Parathyroid adenoma (tissue), 2 donors: Measurements from ENCODE around the gene RPS10.
"Not testable (repeated sequence)": the region's sequence is repeated elsewhere in the genome, so short reads cannot be mapped to it uniquely, and the experiment has no call there.

Source experiments
- H2AFZ ChIP-seq: fragments of 300-600 bp; sonication (generic); one replicate; pipeline ENCODE4 v1.7.0; 2017; ENCODE audit warnings: antibody characterized with exemption, mild to moderate bottlenecking
- H3K27ac ChIP-seq: fragments of 300-600 bp; sonication (generic); one replicate; pipeline ENCODE4 v1.7.0; 2017
- H3K27me3 ChIP-seq: fragments of 300-600 bp; sonication (generic); one replicate; pipeline ENCODE4 v1.7.0; 2017; ENCODE audit warnings: low read length; ENCODE audit not compliant: control insufficient read depth, insufficient read depth
- H3K36me3 ChIP-seq: fragments of 300-600 bp; sonication (generic); one replicate; pipeline ENCODE4 v1.7.0; 2017; ENCODE audit warnings: low read length; ENCODE audit not compliant: control insufficient read depth, insufficient read depth
- H3K4me1 ChIP-seq: fragments of 300-600 bp; sonication (generic); one replicate; pipeline ENCODE4 v1.7.0; 2017; ENCODE audit warnings: control low read depth
- H3K4me2 ChIP-seq: fragments of 300-600 bp; sonication (generic); one replicate; pipeline ENCODE4 v1.7.0; 2017; ENCODE audit warnings: low read length
- H3K4me3 ChIP-seq: fragments of 300-600 bp; sonication (generic); one replicate; pipeline ENCODE4 v1.7.0; 2017; ENCODE audit warnings: low read depth, low read length
- H3K79me2 ChIP-seq: fragments of 300-600 bp; sonication (generic); one replicate; pipeline ENCODE4 v1.7.0; 2017; ENCODE audit warnings: control low read depth
- H3K9ac ChIP-seq: fragments of 300-600 bp; sonication (generic); one replicate; pipeline ENCODE4 v1.7.0; 2017; ENCODE audit warnings: mild to moderate bottlenecking
- H3K9me3 ChIP-seq: fragments of 300-600 bp; sonication (generic); one replicate; pipeline ENCODE4 v1.7.0; 2017; ENCODE audit warnings: low read length; ENCODE audit not compliant: control insufficient read depth
- TF ChIP-seq, protein P1 (sequence below): fragments of 300-600 bp; sonication (generic); IDR thresholded peaks from one replicate; pipeline ENCODE4 v1.7.0; 2017; ENCODE audit warnings: antibody characterized with exemption, mild to moderate bottlenecking
- donor health status: primary hyperparathyroidism.

Gene RPS10

DNA sequence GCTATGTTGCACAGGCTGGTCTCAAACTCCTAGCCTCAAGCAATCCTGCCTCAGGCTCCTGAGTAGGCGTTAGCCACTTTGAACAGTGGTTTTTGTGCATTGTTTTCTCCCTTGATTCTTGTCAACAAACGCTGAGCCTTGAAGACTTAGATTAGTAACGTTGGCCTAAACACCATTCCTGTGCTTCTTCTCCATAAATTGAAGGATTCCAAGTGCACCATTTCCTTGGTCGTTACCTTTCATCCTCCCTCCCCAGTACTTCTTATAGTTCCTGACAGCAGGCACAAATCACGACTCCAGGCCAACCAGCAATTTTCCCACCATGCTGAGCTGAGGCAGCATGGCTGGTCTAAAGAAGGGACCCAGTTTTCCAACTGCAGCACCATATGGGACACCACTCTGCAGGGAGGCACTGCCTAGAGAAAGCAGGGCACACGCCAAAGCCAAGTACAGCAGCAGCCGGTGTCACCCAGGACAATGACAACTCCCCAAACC is 8.9 kb downstream of the RPS10 start:
- Histone ChIP-seq H3K9ac (no peak overlapping the region), H3K4me2 (no peak overlapping the region), H3K27ac (no peak overlapping the region), H2AFZ (no peak overlapping the region), H3K79me2 (no peaks in the 10 kb centered on the region), H3K27me3 (no peaks in the 10 kb centered on the region), H3K4me1 (no peaks in the 10 kb centered on the region), H3K9me3 (no peaks in the 10 kb centered on the region), H3K4me3 (no peak overlapping the region), H3K36me3 (no peaks in the 10 kb centered on the region)
- TF ChIP-seq, protein P1, sequence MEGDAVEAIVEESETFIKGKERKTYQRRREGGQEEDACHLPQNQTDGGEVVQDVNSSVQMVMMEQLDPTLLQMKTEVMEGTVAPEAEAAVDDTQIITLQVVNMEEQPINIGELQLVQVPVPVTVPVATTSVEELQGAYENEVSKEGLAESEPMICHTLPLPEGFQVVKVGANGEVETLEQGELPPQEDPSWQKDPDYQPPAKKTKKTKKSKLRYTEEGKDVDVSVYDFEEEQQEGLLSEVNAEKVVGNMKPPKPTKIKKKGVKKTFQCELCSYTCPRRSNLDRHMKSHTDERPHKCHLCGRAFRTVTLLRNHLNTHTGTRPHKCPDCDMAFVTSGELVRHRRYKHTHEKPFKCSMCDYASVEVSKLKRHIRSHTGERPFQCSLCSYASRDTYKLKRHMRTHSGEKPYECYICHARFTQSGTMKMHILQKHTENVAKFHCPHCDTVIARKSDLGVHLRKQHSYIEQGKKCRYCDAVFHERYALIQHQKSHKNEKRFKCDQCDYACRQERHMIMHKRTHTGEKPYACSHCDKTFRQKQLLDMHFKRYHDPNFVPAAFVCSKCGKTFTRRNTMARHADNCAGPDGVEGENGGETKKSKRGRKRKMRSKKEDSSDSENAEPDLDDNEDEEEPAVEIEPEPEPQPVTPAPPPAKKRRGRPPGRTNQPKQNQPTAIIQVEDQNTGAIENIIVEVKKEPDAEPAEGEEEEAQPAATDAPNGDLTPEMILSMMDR, result no peak

DNA sequence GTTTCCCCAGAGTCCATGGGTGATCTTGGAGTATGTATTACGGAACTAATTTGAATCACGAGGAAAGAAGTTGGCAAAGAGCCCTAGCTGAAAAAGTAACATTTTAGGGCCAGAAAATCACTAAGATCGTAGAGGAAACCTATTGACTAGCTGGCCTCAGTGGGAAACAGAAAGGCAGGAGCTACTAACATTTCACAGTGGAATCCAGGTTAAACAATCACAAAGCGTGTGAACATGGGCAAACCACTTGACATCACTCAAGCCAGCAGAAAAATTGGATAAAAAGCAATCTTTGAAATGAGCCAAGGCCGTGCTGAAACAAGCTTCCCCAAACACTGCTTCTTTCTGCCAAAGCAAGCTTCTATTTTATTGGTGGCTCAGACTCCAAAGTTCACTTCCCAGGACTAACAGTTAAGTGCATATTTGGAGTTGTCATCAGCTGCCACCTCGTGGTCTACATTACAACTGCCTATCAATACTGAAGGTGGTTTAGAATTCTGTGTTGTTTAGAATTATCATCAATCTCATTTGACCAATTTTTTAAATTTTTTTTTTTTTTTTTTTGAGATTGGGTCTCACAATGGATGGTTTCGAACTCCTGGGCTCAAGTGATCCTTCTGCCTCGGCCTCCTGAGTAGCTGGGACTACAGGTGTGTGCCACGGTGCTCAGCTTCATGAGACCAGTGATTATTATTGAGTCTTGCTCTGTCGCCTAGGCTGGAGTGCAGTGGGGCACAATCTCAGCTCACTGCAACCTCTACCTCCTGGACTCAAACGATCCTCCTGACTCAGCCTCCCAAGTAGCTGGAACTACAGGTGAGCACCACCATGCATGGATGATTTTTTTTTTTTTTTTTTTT is 10.6 kb downstream of the RPS10 start:
- peak overlapping the region; percentile 24 for H3K27ac ChIP-seq
- no peak overlapping the region for H3K4me3 ChIP-seq
- H3K4me2 ChIP-seq, result no peak overlapping the region
- H3K9ac ChIP-seq, result no peak overlapping the region
- no peaks in the 10 kb centered on the region for H3K9me3 ChIP-seq
- H3K36me3 ChIP-seq, result no peaks in the 10 kb centered on the region
- no peaks in the 10 kb centered on the region for H3K27me3 ChIP-seq
- H3K4me1 ChIP-seq, result no peaks in the 10 kb centered on the region
- TF ChIP-seq, protein P1, result peak; percentile 77
- H2AFZ ChIP-seq, result no peak overlapping the region
- H3K79me2 ChIP-seq, result no peaks in the 10 kb centered on the region

DNA sequence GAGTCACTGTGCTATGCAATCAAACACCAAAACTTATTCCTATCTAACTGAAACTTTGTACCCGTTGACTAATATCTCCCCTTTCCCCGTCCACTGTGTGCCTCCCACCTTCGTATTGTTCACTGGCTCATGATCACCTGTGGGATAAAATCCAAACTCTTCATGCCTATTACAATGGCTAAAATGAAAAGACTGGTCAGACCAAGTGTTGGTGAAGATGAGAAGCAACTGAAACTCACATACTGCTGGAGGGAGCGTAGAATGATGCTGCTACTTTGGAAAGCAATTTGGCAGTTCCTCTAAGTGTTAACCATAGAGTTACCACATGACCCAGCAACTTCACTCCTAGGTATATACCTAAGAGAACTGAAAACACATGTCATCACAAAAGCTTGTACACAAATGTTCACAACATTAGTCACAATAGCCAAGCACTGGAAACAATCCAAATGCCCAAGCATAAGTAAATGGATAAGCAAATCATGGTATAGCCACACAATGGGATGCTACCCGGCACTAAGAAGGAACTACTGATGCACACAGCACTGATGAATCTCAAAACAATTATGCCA is 13.1 kb downstream of the RPS10 start:
- H3K36me3 ChIP-seq, result no peaks in the 10 kb centered on the region
- no peak overlapping the region for H3K4me2 ChIP-seq
- H3K4me1 ChIP-seq, result no peaks in the 10 kb centered on the region
- no peaks in the 10 kb centered on the region for H3K79me2 ChIP-seq
- TF ChIP-seq, protein P1, result no peak
- H2AFZ ChIP-seq, result no peak overlapping the region
- no peaks in the 10 kb centered on the region for H3K27me3 ChIP-seq
- no peak overlapping the region for H3K27ac ChIP-seq
- no peak overlapping the region for H3K4me3 ChIP-seq
- no peaks in the 10 kb centered on the region for H3K9me3 ChIP-seq
- H3K9ac ChIP-seq, result no peak overlapping the region

DNA sequence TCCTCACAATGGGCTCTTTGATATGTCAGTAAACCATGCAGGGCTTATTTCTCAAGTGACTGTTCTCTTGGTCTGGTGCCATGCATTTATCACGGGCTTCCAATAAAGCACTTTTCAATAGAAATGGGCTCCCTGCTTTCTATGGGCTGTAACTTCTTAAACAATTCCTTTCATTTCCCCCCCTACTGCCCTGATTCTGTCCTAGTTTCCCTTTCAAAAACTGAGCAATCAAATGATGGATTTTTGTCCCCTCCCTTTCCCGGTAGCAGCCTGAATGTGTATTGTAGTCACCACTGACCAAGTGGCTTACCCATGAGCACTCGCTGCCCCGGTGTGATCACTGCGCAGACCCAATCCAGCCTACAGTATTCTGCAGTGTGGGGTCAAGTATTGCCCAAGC is 13.9 kb downstream of the RPS10 start:
- H3K27me3 ChIP-seq, result no peaks in the 10 kb centered on the region
- H3K4me2 ChIP-seq, result no peak overlapping the region
- H3K4me1 ChIP-seq, result no peaks in the 10 kb centered on the region
- H3K27ac ChIP-seq, result no peak overlapping the region
- no peak overlapping the region for H3K4me3 ChIP-seq
- no peaks in the 10 kb centered on the region for H3K79me2 ChIP-seq
- TF ChIP-seq, protein P1, result no peak
- H3K9ac ChIP-seq, result no peak overlapping the region
- H3K9me3 ChIP-seq, result no peaks in the 10 kb centered on the region
- no peaks in the 10 kb centered on the region for H3K36me3 ChIP-seq
- H2AFZ ChIP-seq, result no peak overlapping the region

DNA sequence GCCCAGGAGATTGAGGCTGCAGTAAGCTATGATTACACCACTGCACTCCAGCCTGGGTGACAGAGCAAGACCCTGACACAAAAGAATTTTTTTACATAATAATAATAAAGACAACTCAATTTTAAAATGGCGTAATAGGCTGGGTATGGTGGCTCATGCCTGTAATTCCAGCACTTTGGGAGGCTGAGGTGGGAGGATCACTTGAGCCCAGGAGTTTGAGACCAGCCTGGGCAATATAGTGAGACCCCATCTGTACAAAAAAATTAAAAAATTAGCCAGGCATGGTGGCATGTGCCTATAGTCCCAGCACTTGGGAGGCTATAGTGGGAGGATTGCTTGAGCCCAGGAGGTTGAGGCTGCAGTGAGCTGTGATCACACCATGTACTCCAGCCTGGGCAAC is 18.0 kb downstream of the RPS10 start:
- H3K36me3 ChIP-seq, H3K4me1 ChIP-seq: not testable (repeated sequence)

More for the DNA sequence above, 18.0 kb downstream of the RPS10 start:
- not testable (repeated sequence) for H3K4me2 ChIP-seq, H2AFZ ChIP-seq, H3K9me3 ChIP-seq, H3K27ac ChIP-seq, H3K9ac ChIP-seq, H3K79me2 ChIP-seq, H3K4me3 ChIP-seq, H3K27me3 ChIP-seq
